ENCODE results near the gene TMEM25. TPM values are rescaled to one million over a fixed set of nuclear protein-coding genes. Genes with fewer than 3 reads are reported as not detected.

The TMEM25 gene
- total RNA-seq, 4 donors from 2014 or later, result 24.9 to 32.1 (median 27.3) TPM

- TF ChIP-seq CTCF (IDR thresholded peaks at IDR 0.05) (no peak), POLR2AphosphoS5 (IDR thresholded peaks at IDR 0.05) (no peak), POLR2A (IDR thresholded peaks at IDR 0.05) (no peak), EP300 (IDR thresholded peaks at IDR 0.05) (no peak)
- WGBS, result 92% methylated on average over 2 of the region's 2 CpGs
- peaks cover 55% of the 10 kb centered on the region for H3K36me3 ChIP-seq
- peak in 1 of 2 donors; percentile 20 for DNase-seq (ENCODE audit: low spot score in 2 of 2)
- no peak overlapping the region for H3K4me3 ChIP-seq
- H3K9me3 ChIP-seq, result no peaks in the 10 kb centered on the region
- H3K27me3 ChIP-seq, result no peaks in the 10 kb centered on the region
- H3K4me1 ChIP-seq, result no peaks in the 10 kb centered on the region
- no peak overlapping the region for H3K27ac ChIP-seq
Measured at GRCh38 chr11:118547132-118547531, 16.1 kb downstream of the TMEM25 start.

- H3K9me3 ChIP-seq, result no peaks in the 10 kb centered on the region
- no peak for DNase-seq (ENCODE audit: low spot score in 2 of 2)
- H3K4me1 ChIP-seq, result no peaks in the 10 kb centered on the region
- TF ChIP-seq POLR2AphosphoS5 (IDR thresholded peaks at IDR 0.05) (no peak), EP300 (IDR thresholded peaks at IDR 0.05) (no peak), POLR2A (IDR thresholded peaks at IDR 0.05) (no peak), CTCF (IDR thresholded peaks at IDR 0.05) (no peak)
- H3K4me3 ChIP-seq, result no peak overlapping the region
- no peak overlapping the region for H3K27ac ChIP-seq
- H3K27me3 ChIP-seq, result no peaks in the 10 kb centered on the region
- WGBS, result 89% methylated on average over 4 of the region's 4 CpGs
- peaks cover 65% of the 10 kb centered on the region for H3K36me3 ChIP-seq
Measured at GRCh38 chr11:118552341-118552740, 21.3 kb downstream of the TMEM25 start.

- no peaks in the 10 kb centered on the region for H3K27me3 ChIP-seq
- no peaks in the 10 kb centered on the region for H3K9me3 ChIP-seq
- DNase-seq (ENCODE audit: low spot score in 2 of 2), result no peak
- no peak overlapping the region for H3K4me3 ChIP-seq
- peaks cover 11% of the 10 kb centered on the region for H3K4me1 ChIP-seq
- TF ChIP-seq POLR2AphosphoS5 (IDR thresholded peaks at IDR 0.05), result no peak
- no peak for TF ChIP-seq CTCF (IDR thresholded peaks at IDR 0.05)
- TF ChIP-seq EP300 (IDR thresholded peaks at IDR 0.05), result no peak
- TF ChIP-seq POLR2A (IDR thresholded peaks at IDR 0.05), result no peak
- H3K27ac ChIP-seq, result no peak overlapping the region
- H3K36me3 ChIP-seq, result peaks cover 32% of the 10 kb centered on the region
- 89% methylated on average over 4 of the region's 4 CpGs for WGBS
Measured at GRCh38 chr11:118560806-118561205, 29.8 kb downstream of the TMEM25 start.

GRCh38 chr11:118565051-118565450 is 34.1 kb downstream of the TMEM25 start:
- Histone ChIP-seq H3K36me3 (peaks cover 3% of the 10 kb centered on the region), H3K4me1 (peaks cover 15% of the 10 kb centered on the region), H3K9me3 (no peaks in the 10 kb centered on the region), H3K4me3 (peak overlapping the region; percentile 66), H3K27ac (peak overlapping the region; percentile 81), H3K27me3 (no peaks in the 10 kb centered on the region)
- DNase-seq (ENCODE audit: low spot score in 2 of 2), result no peak
- no peak for TF ChIP-seq EP300 (IDR thresholded peaks at IDR 0.05)
- TF ChIP-seq POLR2A (IDR thresholded peaks at IDR 0.05), result no peak
- no peak for TF ChIP-seq POLR2AphosphoS5 (IDR thresholded peaks at IDR 0.05)
- TF ChIP-seq CTCF (IDR thresholded peaks at IDR 0.05), result no peak
- 20% methylated on average over 5 of the region's 5 CpGs for WGBS

- H3K9me3 ChIP-seq, result no peaks in the 10 kb centered on the region
- no peak overlapping the region for H3K27ac ChIP-seq
- H3K4me3 ChIP-seq, result no peak overlapping the region
- peaks cover 33% of the 10 kb centered on the region for H3K4me1 ChIP-seq
- no peaks in the 10 kb centered on the region for H3K36me3 ChIP-seq
- H3K27me3 ChIP-seq, result no peaks in the 10 kb centered on the region
- no peak for TF ChIP-seq POLR2AphosphoS5 (IDR thresholded peaks at IDR 0.05)
- TF ChIP-seq POLR2A (IDR thresholded peaks at IDR 0.05), result no peak
- TF ChIP-seq CTCF (IDR thresholded peaks at IDR 0.05), result no peak
- TF ChIP-seq EP300 (IDR thresholded peaks at IDR 0.05), result no peak
- WGBS, result 77% methylated on average over 2 of the region's 2 CpGs
- no peak for DNase-seq (ENCODE audit: low spot score in 2 of 2)
Measured at GRCh38 chr11:118569670-118570069, 38.7 kb downstream of the TMEM25 start.

All from suprapubic skin (tissue), 4 donors.